Caco-2 (cell line): ENCODE measurements around the gene SLC47A2. TPM values are rescaled to one million over a fixed set of nuclear protein-coding genes. Genes with fewer than 3 reads are reported as not detected.

Source experiments
- BruUV-seq: library from RNA; stranded (reverse); fragments of 400-500 nt; replicated peaks from 2 replicates; lab custom pipeline; 2021; lab: Mats Ljungman, UMichigan
- CTCF ChIA-PET: fragments of 300-600 bp; sonication (Branson Sonifier 250); formaldehyde crosslinking; loops from one replicate; lab custom pipeline; 2022; ENCODE audit warnings: antibody characterized with exemption; lab: Charles Lee
- POLR2A ChIA-PET: fragments of 300-600 bp; sonication (Branson Sonifier 250); formaldehyde crosslinking; loops from one replicate; lab custom pipeline; 2022; ENCODE audit warnings: antibody characterized with exemption; lab: Charles Lee
- DNase-seq, 2 experiments: peaks; one replicate each; pipeline versions ENCODE4 v3.0.0 to v3.0.0-alpha.2; 2020 to 2022
- H3K27me3 ChIP-seq: replicated peaks from 2 replicates; pipeline ENCODE4 v1.6.0; 2011; ENCODE audit warnings: low read length; ENCODE audit not compliant: control insufficient read depth, insufficient read depth
- H3K36me3 ChIP-seq: 2 replicates; pipeline ENCODE4 v1.5.1; 2011; ENCODE audit warnings: low read length; ENCODE audit not compliant: control insufficient read depth, insufficient read depth
- H3K4me1 ChIP-seq: fragments of 250-450 bp; sonication (Bioruptor Pico); 2 replicates; pipeline ENCODE4 v1.5.1; 2020; ENCODE audit warnings: mild to moderate bottlenecking
- H3K4me3 ChIP-seq: 2 replicates; pipeline ENCODE4 v1.5.1; 2011; ENCODE audit warnings: low read depth, mild to moderate bottlenecking, control low read depth, low read length
- H3K9me3 ChIP-seq: fragments of 250-450 bp; sonication (Bioruptor Pico); 2 replicates; pipeline ENCODE4 v1.5.1; 2020; ENCODE audit warnings: mild to moderate bottlenecking, moderate library complexity
- H3K27ac Mint-ChIP-seq: one replicate; pipeline ENCODE4 v1.8.0; 2022; ENCODE audit warnings: mixed read lengths; ENCODE audit not compliant: unreplicated experiment
- H3K27me3 Mint-ChIP-seq: one replicate; pipeline ENCODE4 v1.8.0; 2022; ENCODE audit warnings: mixed read lengths; ENCODE audit not compliant: insufficient read depth, unreplicated experiment
- H3K36me3 Mint-ChIP-seq: one replicate; pipeline ENCODE4 v1.8.0; 2022; ENCODE audit warnings: mild to moderate bottlenecking, mixed read lengths; ENCODE audit not compliant: insufficient read depth, unreplicated experiment
- H3K4me1 Mint-ChIP-seq: one replicate; pipeline ENCODE4 v1.8.0; 2022; ENCODE audit warnings: low read depth, mixed read lengths; ENCODE audit not compliant: unreplicated experiment
- H3K4me3 Mint-ChIP-seq: one replicate; pipeline ENCODE4 v1.8.0; 2022; ENCODE audit warnings: mild to moderate bottlenecking, moderate library complexity, mixed read lengths; ENCODE audit not compliant: unreplicated experiment
- H3K9me3 Mint-ChIP-seq: one replicate; pipeline ENCODE4 v1.8.0; 2022; ENCODE audit warnings: mixed read lengths; ENCODE audit not compliant: unreplicated experiment
- intact Hi-C: fragments of 100-400 bp; cut with micrococcal nuclease; formaldehyde crosslinking; loops from one replicate; pipeline ENCODE4 v1.10.0; 2022; ENCODE audit not compliant: unreplicated experiment
- total RNA-seq: library from RNA; stranded (reverse); gene quantifications from 2 replicates; pipeline ENCODE4 v1.2.3, GENCODE V29; 2022
- TF ChIP-seq, protein P1 (sequence below), 2 experiments: fragments of 200-600 bp in 1 of 2; IDR thresholded peaks; 1 replicate in 1 of 2; 2 replicates in 1 of 2; pipeline versions ENCODE4 v1.5.1 to v1.8.0; 2011 to 2022; ENCODE audit warnings: antibody characterized with exemption in 1 of 2, control low read depth in 1 of 2, inconsistent platforms in 1 of 2, low read depth in 1 of 2, low read length in 1 of 2, mild to moderate bottlenecking in 1 of 2, moderate library complexity in 1 of 2; ENCODE audit not compliant: insufficient read depth in 1 of 2, severe bottlenecking in 1 of 2, unreplicated experiment in 1 of 2

Gene SLC47A2
- total RNA-seq, 1 experiment from 2014 or later: 0.20 TPM

DNA sequence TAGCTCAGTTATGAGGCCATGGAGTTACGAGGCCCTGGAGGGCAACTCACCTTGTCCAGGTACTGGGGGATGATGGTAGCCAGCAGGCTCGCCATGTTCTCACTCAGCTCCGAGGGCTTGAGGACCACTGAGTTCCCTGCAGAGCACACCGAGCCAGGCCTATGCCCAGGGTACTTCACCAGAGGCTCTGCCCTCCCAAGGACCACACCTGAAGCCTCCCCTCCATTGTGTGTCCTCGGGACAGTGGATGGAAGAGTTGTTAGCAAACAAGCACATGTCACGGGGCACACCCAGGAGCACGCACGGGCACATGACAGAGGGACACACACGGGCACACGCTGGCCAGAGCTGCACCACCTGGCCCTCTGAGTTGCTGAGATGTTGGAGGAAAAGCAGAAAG lies 26.1 kb upstream of the SLC47A2 start:
- CTCF ChIA-PET: no interaction called here
- Mint-ChIP-seq H3K36me3 (no peaks in the 10 kb centered on the region), H3K27me3 (no peaks in the 10 kb centered on the region), H3K27ac (no peak overlapping the region), H3K9me3 (no peaks in the 10 kb centered on the region), H3K4me3 (no peak overlapping the region), H3K4me1 (peaks cover 3% of the 10 kb centered on the region)
- TF ChIP-seq, protein P1, sequence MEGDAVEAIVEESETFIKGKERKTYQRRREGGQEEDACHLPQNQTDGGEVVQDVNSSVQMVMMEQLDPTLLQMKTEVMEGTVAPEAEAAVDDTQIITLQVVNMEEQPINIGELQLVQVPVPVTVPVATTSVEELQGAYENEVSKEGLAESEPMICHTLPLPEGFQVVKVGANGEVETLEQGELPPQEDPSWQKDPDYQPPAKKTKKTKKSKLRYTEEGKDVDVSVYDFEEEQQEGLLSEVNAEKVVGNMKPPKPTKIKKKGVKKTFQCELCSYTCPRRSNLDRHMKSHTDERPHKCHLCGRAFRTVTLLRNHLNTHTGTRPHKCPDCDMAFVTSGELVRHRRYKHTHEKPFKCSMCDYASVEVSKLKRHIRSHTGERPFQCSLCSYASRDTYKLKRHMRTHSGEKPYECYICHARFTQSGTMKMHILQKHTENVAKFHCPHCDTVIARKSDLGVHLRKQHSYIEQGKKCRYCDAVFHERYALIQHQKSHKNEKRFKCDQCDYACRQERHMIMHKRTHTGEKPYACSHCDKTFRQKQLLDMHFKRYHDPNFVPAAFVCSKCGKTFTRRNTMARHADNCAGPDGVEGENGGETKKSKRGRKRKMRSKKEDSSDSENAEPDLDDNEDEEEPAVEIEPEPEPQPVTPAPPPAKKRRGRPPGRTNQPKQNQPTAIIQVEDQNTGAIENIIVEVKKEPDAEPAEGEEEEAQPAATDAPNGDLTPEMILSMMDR (IDR thresholded peaks at IDR 0.05; ENCODE audit: insufficient read depth in 1 of 2, low read depth in 1 of 2, low read length in 1 of 2, severe bottlenecking in 1 of 2, unreplicated experiment in 1 of 2): no peak
- Histone ChIP-seq H3K36me3 (no peaks in the 10 kb centered on the region), H3K4me3 (no peak overlapping the region), H3K4me1 (peaks cover 11% of the 10 kb centered on the region), H3K27me3 (no peaks in the 10 kb centered on the region), H3K9me3 (no peaks in the 10 kb centered on the region)
- no TSS peak for BruUV-seq
- intact Hi-C loops: no loop called here
- POLR2A ChIA-PET: no interaction called here
- no peak for DNase-seq

DNA sequence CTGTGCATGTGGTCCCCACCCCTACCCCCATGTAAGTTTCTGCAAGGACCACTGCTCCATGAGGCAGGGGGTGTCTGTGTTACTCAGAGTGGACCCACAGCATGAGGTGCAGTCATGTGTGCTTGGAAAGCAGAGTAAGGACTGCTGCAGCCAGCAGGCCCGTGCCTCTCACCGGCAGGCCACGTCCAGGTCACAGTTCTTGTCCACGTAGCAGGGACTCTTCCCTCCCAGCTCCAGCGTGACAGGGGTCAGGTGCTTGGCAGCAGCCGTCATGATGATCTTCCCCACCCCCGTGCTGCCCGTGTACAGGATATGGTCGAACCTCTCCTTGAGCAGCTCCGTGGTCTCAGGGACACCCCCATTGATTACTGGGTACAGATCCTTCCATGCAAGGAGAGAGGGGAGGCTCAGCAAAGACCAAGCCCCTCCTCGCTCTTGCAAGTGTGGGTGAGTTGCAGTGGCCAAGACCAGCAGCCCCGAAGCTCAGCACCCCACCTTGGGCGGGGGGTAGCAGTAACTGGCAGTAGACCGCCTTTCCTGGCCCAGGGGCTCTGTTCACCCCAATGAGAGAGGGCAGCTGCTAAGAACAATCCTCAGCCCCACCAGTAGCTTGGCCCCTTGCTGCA lies 25.6 kb upstream of the SLC47A2 start:
- no peaks in the 10 kb centered on the region for H3K9me3 Mint-ChIP-seq
- ChIA-PET CTCF (no interaction called here), POLR2A (no interaction called here)
- H3K36me3 Mint-ChIP-seq: no peaks in the 10 kb centered on the region
- H3K4me3 ChIP-seq: no peak overlapping the region
- peaks cover 7% of the 10 kb centered on the region; the same call in 1 of the 2 replicates for H3K4me1 ChIP-seq
- H3K27me3 ChIP-seq: no peaks in the 10 kb centered on the region
- H3K4me1 Mint-ChIP-seq: no peaks in the 10 kb centered on the region
- DNase-seq: no peak
- no TSS peak for BruUV-seq
- TF ChIP-seq, protein P1 (IDR thresholded peaks at IDR 0.05; ENCODE audit: insufficient read depth in 1 of 2, low read depth in 1 of 2, low read length in 1 of 2, severe bottlenecking in 1 of 2, unreplicated experiment in 1 of 2): no peak
- no peak overlapping the region for H3K27ac Mint-ChIP-seq
- no peaks in the 10 kb centered on the region for H3K27me3 Mint-ChIP-seq
- H3K36me3 ChIP-seq: no peaks in the 10 kb centered on the region
- intact Hi-C loops: no loop called here
- H3K4me3 Mint-ChIP-seq: no peak overlapping the region
- no peaks in the 10 kb centered on the region for H3K9me3 ChIP-seq

DNA sequence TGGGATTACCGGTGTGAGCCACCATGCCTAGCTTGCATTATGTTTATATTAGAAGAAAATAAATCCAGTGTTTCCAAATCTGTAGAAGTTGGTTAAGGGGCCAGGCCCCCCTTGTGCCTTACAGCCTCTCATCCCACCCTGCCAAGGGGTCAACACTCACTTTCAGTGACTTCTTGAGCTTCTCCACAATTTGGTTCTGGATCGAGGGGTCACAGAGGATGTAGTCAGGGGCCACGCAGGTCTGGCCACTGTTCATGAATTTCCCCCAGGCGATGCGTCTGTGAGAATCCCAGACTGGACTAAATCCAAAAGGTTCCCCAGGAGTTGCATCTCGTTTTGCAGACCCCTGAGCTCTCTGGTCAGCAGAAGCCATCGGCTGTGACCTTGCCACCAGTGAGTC lies 24.5 kb upstream of the SLC47A2 start:
- intact Hi-C loops: no loop called here
- CTCF ChIA-PET: no interaction called here

More for the DNA sequence above, 24.5 kb upstream of the SLC47A2 start:
- Histone ChIP-seq H3K9me3 (no peaks in the 10 kb centered on the region), H3K4me1 (peaks cover 7% of the 10 kb centered on the region), H3K4me3 (no peak overlapping the region), H3K36me3 (no peaks in the 10 kb centered on the region), H3K27me3 (no peaks in the 10 kb centered on the region)
- no TSS peak for BruUV-seq
- Mint-ChIP-seq H3K27me3 (no peaks in the 10 kb centered on the region), H3K36me3 (no peaks in the 10 kb centered on the region), H3K9me3 (no peaks in the 10 kb centered on the region), H3K4me3 (no peak overlapping the region), H3K4me1 (peaks cover 4% of the 10 kb centered on the region), H3K27ac (no peak overlapping the region)
- TF ChIP-seq, protein P1 (IDR thresholded peaks at IDR 0.05; ENCODE audit: insufficient read depth in 1 of 2, low read depth in 1 of 2, low read length in 1 of 2, severe bottlenecking in 1 of 2, unreplicated experiment in 1 of 2): no peak
- DNase-seq: no peak
- POLR2A ChIA-PET: no interaction called here
